HCT116 (cell line): ENCODE results near the gene CLSTN1. TPM values are rescaled to one million over a fixed set of nuclear protein-coding genes. Genes with fewer than 3 reads are reported as not detected.

ENCODE experiments used
- ATAC-seq: fragments of 200-7000 bp; cut with Tn5 transposase; 2 replicates; pipeline ENCODE4 v1.9.1; 2020; ENCODE audit warnings: mild to moderate bottlenecking, moderate library complexity
- BruUV-seq: library from RNA; stranded (reverse); fragments of 400-500 nt; replicated peaks from 2 replicates; lab custom pipeline; 2021; lab: Mats Ljungman, UMichigan
- CTCF ChIA-PET: fragments of 300-600 bp; sonication (Branson Sonifier 250); formaldehyde crosslinking; loops from one replicate; lab custom pipeline; 2021; ENCODE audit warnings: antibody characterized with exemption; lab: Charles Lee
- POLR2A ChIA-PET: fragments of 300-600, 350-600 bp; sonication (Branson Sonifier 250); formaldehyde crosslinking; loops from one replicate; lab custom pipeline; 2021; ENCODE audit warnings: antibody characterized with exemption; lab: Charles Lee
- RAD21 ChIA-PET, 2 experiments: fragments of 300-600 bp; sonication (Branson Sonifier 250); formaldehyde crosslinking; loops; one replicate each; lab custom pipeline; 2023; ENCODE audit warnings: low total read pairs in 2 of 2; ENCODE audit not compliant: uncharacterized antibody in 2 of 2, unreplicated experiment in 2 of 2, low non-redundant PET in 1 of 2; lab: Charles Lee
- DNase-seq: peaks from one replicate; pipeline ENCODE4 v3.0.0-alpha.2; 2010; ENCODE audit warnings: low read depth, low spot score
- H2AFZ ChIP-seq: fragments of 200-600 bp; shearing (Covaris generic), sonication (generic); 2 replicates; pipeline ENCODE4 v1.6.1; 2017; ENCODE audit warnings: low read depth, mixed run types, mixed read lengths, antibody characterized with exemption, low read length; ENCODE audit not compliant: poor library complexity, severe bottlenecking
- H3K27ac ChIP-seq: 2 replicates; pipeline ENCODE4 v1.5.1; 2012; ENCODE audit warnings: low read depth, low read length
- H3K27me3 ChIP-seq: fragments of 200-600 bp; sonication (generic); 2 replicates; pipeline ENCODE4 v1.6.1; 2016; ENCODE audit warnings: mixed run types, low read length, mixed read lengths; ENCODE audit not compliant: insufficient read depth
- H3K36me3 ChIP-seq, 2 experiments: fragments of 200-500 bp in 1 of 2; fragments of 200-600 bp in 1 of 2; sonication (Bioruptor generic) in 1 of 2; sonication (generic) in 1 of 2; 2 replicates each; pipeline versions ENCODE4 v1.5.1 to v1.6.1; 2014 to 2016; ENCODE audit warnings: low read length in 2 of 2, inconsistent platforms in 1 of 2, mixed read lengths in 1 of 2, mixed run types in 1 of 2; ENCODE audit not compliant: insufficient read depth in 2 of 2, control insufficient read depth in 1 of 2
- H3K4me1 ChIP-seq, 2 experiments: fragments of 200-600 bp in 1 of 2; sonication (generic) in 1 of 2; 2 replicates each; pipeline versions ENCODE4 v1.5.1 to v1.6.1; 2012 to 2017; ENCODE audit warnings: low read length in 2 of 2, inconsistent platforms in 1 of 2, mild to moderate bottlenecking in 1 of 2, mixed read lengths in 1 of 2, mixed run types in 1 of 2, moderate library complexity in 1 of 2; ENCODE audit not compliant: insufficient read depth in 2 of 2, control insufficient read depth in 1 of 2
- H3K4me2 ChIP-seq: fragments of 200-600 bp; sonication (generic); 2 replicates; pipeline ENCODE4 v1.6.1; 2017; ENCODE audit warnings: mixed run types, low read length, mixed read lengths
- H3K4me3 ChIP-seq, 2 experiments: fragments of 200-600 bp in 1 of 2; sonication (generic) in 1 of 2; replicated peaks in 1 of 2; 2 replicates each; pipeline ENCODE4 v1.5.1; 2011 to 2016; ENCODE audit warnings: low read length in 2 of 2, control low read depth in 1 of 2, low read depth in 1 of 2, mild to moderate bottlenecking in 1 of 2, mixed read lengths in 1 of 2, mixed run types in 1 of 2
- H3K79me2 ChIP-seq: fragments of 200-600 bp; sonication (generic); 2 replicates; pipeline ENCODE4 v1.6.1; 2017; ENCODE audit warnings: mild to moderate bottlenecking, mixed run types, low read length, moderate library complexity, mixed read lengths; ENCODE audit not compliant: insufficient read depth
- H3K9ac ChIP-seq: fragments of 200-600 bp; sonication (generic); 2 replicates; pipeline ENCODE4 v1.6.1; 2016; ENCODE audit warnings: low read length, mixed read lengths
- H3K9me2 ChIP-seq: fragments of 200-600 bp; sonication (generic), shearing (Covaris generic); 2 replicates; pipeline ENCODE4 v1.6.1; 2017; ENCODE audit warnings: mixed run types, mild to moderate bottlenecking, moderate library complexity; ENCODE audit not compliant: insufficient read depth
- H3K9me3 ChIP-seq, 2 experiments: fragments of 200-500 bp in 1 of 2; fragments of 200-600 bp in 1 of 2; sonication (Bioruptor generic) in 1 of 2; sonication (generic) in 1 of 2; 2 replicates each; pipeline ENCODE4 v1.6.1; 2014 to 2017; ENCODE audit warnings: low read length in 2 of 2, mixed read lengths in 2 of 2, inconsistent platforms in 1 of 2, low read depth in 1 of 2, mild to moderate bottlenecking in 1 of 2, mixed run types in 1 of 2, moderate library complexity in 1 of 2; ENCODE audit not compliant: control insufficient read depth in 1 of 2, insufficient read depth in 1 of 2
- H4K20me1 ChIP-seq: fragments of 200-600 bp; sonication (generic), shearing (Covaris generic); 2 replicates; pipeline ENCODE4 v1.6.1; 2017; ENCODE audit warnings: mixed run types, mild to moderate bottlenecking, moderate library complexity; ENCODE audit not compliant: insufficient read depth
- EGR1 ChIP-seq: IDR thresholded peaks from 2 replicates; pipeline ENCODE4 v1.6.1; 2012; ENCODE audit warnings: low read depth
- EZH2 ChIP-seq: fragments of 200-600 bp; sonication (generic); IDR thresholded peaks from 2 replicates; pipeline ENCODE4 v1.6.1; 2017; ENCODE audit warnings: antibody characterized with exemption, mixed run types
- EZH2phosphoT487 ChIP-seq: fragments of 200-600 bp; IDR thresholded peaks from 2 replicates; pipeline ENCODE4 v1.6.1; 2018; ENCODE audit warnings: antibody characterized with exemption, borderline replicate concordance
- FOSL1 ChIP-seq: IDR thresholded peaks from 2 replicates; pipeline ENCODE4 v1.6.1; 2012; ENCODE audit warnings: low read depth
- POLR2A ChIP-seq: IDR thresholded peaks from 2 replicates; pipeline ENCODE4 v1.7.0; 2011; ENCODE audit warnings: borderline replicate concordance; ENCODE audit not compliant: insufficient read depth, insufficient read length; ENCODE audit errors: extremely low read depth
- POLR2AphosphoS5 ChIP-seq: IDR thresholded peaks from 2 replicates; pipeline ENCODE4 v1.6.1; 2011; ENCODE audit warnings: mild to moderate bottlenecking, low read depth, low read length, moderate library complexity
- REST ChIP-seq: IDR thresholded peaks from 2 replicates; pipeline ENCODE4 v1.6.1; 2012; ENCODE audit warnings: low read depth
- SP1 ChIP-seq: IDR thresholded peaks from 2 replicates; pipeline ENCODE4 v1.6.1; 2012; ENCODE audit warnings: low read depth
- YY1 ChIP-seq: IDR thresholded peaks from 2 replicates; pipeline ENCODE4 v1.6.1; 2011; ENCODE audit warnings: low read length, low read depth, moderate library complexity, mild to moderate bottlenecking; ENCODE audit not compliant: insufficient replicate concordance; ENCODE audit errors: extremely low read depth
- intact Hi-C: fragments of 100-400 bp; cut with micrococcal nuclease; formaldehyde crosslinking; loops from 2 replicates; pipeline ENCODE4 v1.10.0; 2022
- total RNA-seq: library from RNA; stranded (reverse); gene quantifications from one replicate; pipeline ENCODE4 v1.2.1, GENCODE V29; 2021; ENCODE audit not compliant: unreplicated experiment

CLSTN1 gene
- total RNA-seq, 1 experiment from 2014 or later: 113 TPM

- no peak for TF ChIP-seq YY1
- TF ChIP-seq POLR2A: no peak
- Histone ChIP-seq H3K36me3 (peaks cover 36 to 65% of the 10 kb centered on the region in 2 experiments), H3K9ac (no peak overlapping the region), H3K9me3 (no peaks in the 10 kb centered on the region), H3K4me1 (no peaks in the 10 kb centered on the region), H2AFZ (no peak overlapping the region), H3K4me2 (no peak overlapping the region), H3K9me2 (no peaks in the 10 kb centered on the region), H3K79me2 (no peaks in the 10 kb centered on the region), H3K4me3 (no peak overlapping the region), H4K20me1 (no peaks in the 10 kb centered on the region), H3K27ac (no peak overlapping the region), H3K27me3 (no peaks in the 10 kb centered on the region)
- no peak for DNase-seq
- ATAC-seq: no peak
- no TSS peak for BruUV-seq
- intact Hi-C loops: no loop called here
- POLR2A ChIA-PET: no interaction called here
- RAD21 ChIA-PET: no interaction called here
- CTCF ChIA-PET: no interaction called here
These were observed 88.0 kb downstream of the CLSTN1 start for GRCh38 chr1:9735800-9736199.

GRCh38 chr1:9733160-9733789, 90.5 kb downstream of the CLSTN1 start:
- ChIA-PET POLR2A (no interaction called here), CTCF (no interaction called here), RAD21 (no interaction called here)
- H2AFZ ChIP-seq: no peak overlapping the region
- no peaks in the 10 kb centered on the region for H3K27me3 ChIP-seq
- no peak overlapping the region for H3K9ac ChIP-seq
- no peaks in the 10 kb centered on the region for H3K9me2 ChIP-seq
- no peak for DNase-seq
- TF ChIP-seq REST: no peak
- no peak for TF ChIP-seq YY1
- no peak for TF ChIP-seq FOSL1
- TF ChIP-seq POLR2AphosphoS5: no peak
- no peak for TF ChIP-seq EZH2phosphoT487
- no peak for TF ChIP-seq EZH2
- TF ChIP-seq EGR1: no peak
- no peak for TF ChIP-seq POLR2A
- TF ChIP-seq SP1: no peak
- H3K4me2 ChIP-seq: no peak overlapping the region
- no peaks in the 10 kb centered on the region for H4K20me1 ChIP-seq
- H3K4me1 ChIP-seq: no peaks in the 10 kb centered on the region
- H3K79me2 ChIP-seq: no peaks in the 10 kb centered on the region
- H3K27ac ChIP-seq: no peak overlapping the region
- no peak for ATAC-seq
- no peaks in the 10 kb centered on the region for H3K9me3 ChIP-seq
- H3K36me3 ChIP-seq: peaks cover 43 to 63% of the 10 kb centered on the region in 2 experiments
- no TSS peak for BruUV-seq
- intact Hi-C loops: no loop called here
- H3K4me3 ChIP-seq: no peak overlapping the region
